Gastrocnemius medialis (tissue), 4 donors: ENCODE results near the gene AMZ2. TPM values are rescaled to one million over a fixed set of nuclear protein-coding genes. Genes with fewer than 3 reads are reported as not detected.
"Not testable (repeated sequence)": the region's sequence is repeated elsewhere in the genome, so short reads cannot be mapped to it uniquely, and the experiment has no call there.

Experiments used
- ATAC-seq, 2 donors: fragments of 150-250 bp; one replicate each; pipeline ENCODE4 v1.9.1; 2016
- DNase-seq, 2 donors: peaks; one replicate each; pipeline ENCODE4 v3.0.0-alpha.2; 2019
- H3K27ac ChIP-seq, 4 donors: fragments of 200-600 bp; sonication (generic); 1 replicate in 1 of 4; 2 replicates in 3 of 4; pipeline ENCODE4 v1.5.1; 2016 to 2018; ENCODE audit warnings: mild to moderate bottlenecking in 2 of 4, moderate library complexity in 1 of 4
- H3K27me3 ChIP-seq, 3 donors: fragments of 200-600 bp; sonication (generic) in 2 of 3; 1 replicate in 1 of 3; 2 replicates in 2 of 3; pipeline versions ENCODE4 v1.5.1 to v1.6.0; 2016 to 2019; ENCODE audit warnings: mild to moderate bottlenecking in 1 of 3, moderate library complexity in 1 of 3
- H3K36me3 ChIP-seq, 2 donors: fragments of 200-600 bp; sonication (generic) in 1 of 2; one replicate each; pipeline ENCODE4 v1.5.1; 2017 to 2018
- H3K4me1 ChIP-seq, 2 donors: fragments of 200-600 bp; sonication (generic) in 1 of 2; one replicate each; pipeline ENCODE4 v1.5.1; 2016 to 2017; ENCODE audit warnings: mild to moderate bottlenecking in 2 of 2
- H3K4me3 ChIP-seq, 4 donors: fragments of 200-600 bp; sonication (generic) in 3 of 4; 1 replicate in 1 of 4; 2 replicates in 3 of 4; pipeline ENCODE4 v1.5.1; 2016 to 2019; ENCODE audit warnings: mild to moderate bottlenecking in 2 of 4
- H3K9me3 ChIP-seq, 3 donors: fragments of 200-600 bp; sonication (generic) in 2 of 3; 1 replicate in 1 of 3; 2 replicates in 2 of 3; pipeline ENCODE4 v1.5.1; 2016 to 2019
- POLR2A ChIP-seq, 2 donors: fragments of 450-650 bp; IDR thresholded peaks; one replicate each; pipeline ENCODE4 v1.6.1; 2017; ENCODE audit warnings: antibody characterized with exemption in 2 of 2, mild to moderate bottlenecking in 2 of 2, moderate library complexity in 2 of 2
- in situ Hi-C, 4 donors: fragments of 200-750 bp; cut with MboI; loops; one replicate each; pipeline versions ENCODE4 v1.15.0 to v1.8.0; 2017; ENCODE audit warnings: low sequenced_read_pairs in 4 of 4
- intact Hi-C: fragments of 100-400 bp; cut with DNase I; formaldehyde crosslinking; loops from one replicate; pipeline ENCODE4 v1.15.1; 2023; ENCODE audit warnings: low total_unique reads
- total RNA-seq, 4 donors: library from RNA; depleted of rRNA; stranded (reverse); fragments of >200 nt; gene quantifications; one replicate each; pipeline versions ENCODE4 v1.1.0 to v1.2.3, GENCODE V29; 2016
- TF ChIP-seq, protein P1 (sequence below), 5 experiments: fragments of 450-650 bp in 3 of 5; fragments of 200-600 bp in 2 of 5; sonication (generic) in 2 of 5; IDR thresholded peaks in 4 of 5; conservative IDR thresholded peaks in 1 of 5; 1 replicate in 4 of 5; 2 replicates in 1 of 5; pipeline ENCODE4 v1.5.1; 2016 to 2019; ENCODE audit warnings: antibody characterized with exemption in 5 of 5, mild to moderate bottlenecking in 3 of 5, moderate library complexity in 3 of 5

The AMZ2 gene
- total RNA-seq, 4 donors from 2014 or later = 47.6 to 86.9 (median 61.8) TPM

- no peak for TF ChIP-seq POLR2A (IDR thresholded peaks at IDR 0.05)
- H3K4me3 ChIP-seq = no peak overlapping the region
- peaks cover 0 to 39% of the 10 kb centered on the region in 2 donors for H3K36me3 ChIP-seq
- ATAC-seq = no peak
- intact Hi-C loops = loop anchor here (5.0 kb wide), 2 partner anchors 42 to 263 kb away; partner anchors contain the start of gene PRKAR1A
- no peak for DNase-seq
- H3K4me1 ChIP-seq = peaks cover 12 to 14% of the 10 kb centered on the region in 2 donors
- no peaks in the 10 kb centered on the region for H3K27me3 ChIP-seq
- H3K9me3 ChIP-seq = no peaks in the 10 kb centered on the region
- peak overlapping the region; percentile 89 to 100 (median 98) for H3K27ac ChIP-seq
- in situ Hi-C loops = no loop called here
These were observed 1.5 kb downstream of the AMZ2 start for GRCh38 chr17:68249354-68249765.

GRCh38 chr17:68253426-68253825 lies 5.6 kb downstream of the AMZ2 start:
- H3K27ac ChIP-seq = not testable (repeated sequence)
- peaks cover 0 to 62% of the 10 kb centered on the region in 2 donors for H3K36me3 ChIP-seq

GRCh38 chr17:68255151-68255550 lies 7.3 kb downstream of the AMZ2 start:
- in situ Hi-C loops = loop anchor here in 1 of 4 donors (25.0 kb wide), 1 partner anchor 507 kb away; no protein-coding TSS in a partner anchor
- DNase-seq (no peak), ATAC-seq (no peak)
- Histone ChIP-seq H3K4me1 (peaks cover 0 to 7% of the 10 kb centered on the region in 2 donors), H3K36me3 (peaks cover 0 to 61% of the 10 kb centered on the region in 2 donors), H3K27ac (no peak overlapping the region), H3K9me3 (no peaks in the 10 kb centered on the region), H3K4me3 (no peak overlapping the region), H3K27me3 (no peaks in the 10 kb centered on the region)
- TF ChIP-seq, protein P1, sequence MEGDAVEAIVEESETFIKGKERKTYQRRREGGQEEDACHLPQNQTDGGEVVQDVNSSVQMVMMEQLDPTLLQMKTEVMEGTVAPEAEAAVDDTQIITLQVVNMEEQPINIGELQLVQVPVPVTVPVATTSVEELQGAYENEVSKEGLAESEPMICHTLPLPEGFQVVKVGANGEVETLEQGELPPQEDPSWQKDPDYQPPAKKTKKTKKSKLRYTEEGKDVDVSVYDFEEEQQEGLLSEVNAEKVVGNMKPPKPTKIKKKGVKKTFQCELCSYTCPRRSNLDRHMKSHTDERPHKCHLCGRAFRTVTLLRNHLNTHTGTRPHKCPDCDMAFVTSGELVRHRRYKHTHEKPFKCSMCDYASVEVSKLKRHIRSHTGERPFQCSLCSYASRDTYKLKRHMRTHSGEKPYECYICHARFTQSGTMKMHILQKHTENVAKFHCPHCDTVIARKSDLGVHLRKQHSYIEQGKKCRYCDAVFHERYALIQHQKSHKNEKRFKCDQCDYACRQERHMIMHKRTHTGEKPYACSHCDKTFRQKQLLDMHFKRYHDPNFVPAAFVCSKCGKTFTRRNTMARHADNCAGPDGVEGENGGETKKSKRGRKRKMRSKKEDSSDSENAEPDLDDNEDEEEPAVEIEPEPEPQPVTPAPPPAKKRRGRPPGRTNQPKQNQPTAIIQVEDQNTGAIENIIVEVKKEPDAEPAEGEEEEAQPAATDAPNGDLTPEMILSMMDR (IDR thresholded peaks at IDR 0.05 in 4 of 5, conservative IDR thresholded peaks at IDR 0.05 in 1 of 5) = no peak
- no peak for TF ChIP-seq POLR2A (IDR thresholded peaks at IDR 0.05)
- intact Hi-C loops = no loop called here

More at GRCh38 chr17:68253426-68253825, 5.6 kb downstream of the AMZ2 start:
- intact Hi-C loops, H3K9me3 ChIP-seq, H3K27me3 ChIP-seq, ATAC-seq, DNase-seq, H3K4me3 ChIP-seq: not testable (repeated sequence)
- peaks cover 7 to 13% of the 10 kb centered on the region in 2 donors for H3K4me1 ChIP-seq
- in situ Hi-C loops = loop anchor here in 1 of 4 donors (25.0 kb wide), 1 partner anchor 509 kb away; no protein-coding TSS in a partner anchor

GRCh38 chr17:68255731-68256538 lies 8.1 kb downstream of the AMZ2 start:
- peaks cover 0 to 53% of the 10 kb centered on the region in 2 donors for H3K36me3 ChIP-seq
- H3K4me1 ChIP-seq = peaks cover 0 to 7% of the 10 kb centered on the region in 2 donors
- no peak overlapping the region for H3K27ac ChIP-seq
- TF ChIP-seq POLR2A (IDR thresholded peaks at IDR 0.05) = no peak
- no peaks in the 10 kb centered on the region for H3K9me3 ChIP-seq
- intact Hi-C loops (no loop called here), in situ Hi-C loops (loop anchor here in 1 of 4 donors (25.0 kb wide), 1 partner anchor 506 kb away; no protein-coding TSS in a partner anchor)
- no peak for ATAC-seq
- H3K4me3 ChIP-seq = no peak overlapping the region
- DNase-seq = no peak
- no peaks in the 10 kb centered on the region for H3K27me3 ChIP-seq

DNA sequence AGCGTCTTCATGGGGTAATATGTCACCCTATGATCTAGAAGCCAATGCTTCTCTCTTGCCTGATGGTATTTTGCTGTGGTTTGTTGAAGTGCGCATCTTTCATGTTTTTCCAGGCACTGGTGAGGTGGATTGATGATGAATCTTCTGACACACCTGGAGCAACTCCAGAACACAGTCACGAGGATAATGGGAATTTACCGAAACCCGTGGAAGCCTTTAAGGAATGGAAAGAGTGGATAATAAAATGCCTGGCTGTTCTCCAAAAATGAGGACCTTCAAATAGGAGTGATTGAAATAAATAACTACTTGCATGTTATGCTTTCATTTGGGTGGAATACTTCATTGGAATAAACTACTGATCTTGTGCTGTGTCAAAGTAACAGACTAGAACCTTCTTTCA lies 8.9 kb downstream of the AMZ2 start:
- H3K4me3 ChIP-seq, ATAC-seq, H3K27ac ChIP-seq, H3K9me3 ChIP-seq, DNase-seq, intact Hi-C loops, H3K4me1 ChIP-seq, H3K27me3 ChIP-seq: not testable (repeated sequence)
- peaks cover 0 to 46% of the 10 kb centered on the region in 2 donors for H3K36me3 ChIP-seq
- in situ Hi-C loops = loop anchor here in 1 of 4 donors (25.0 kb wide), 1 partner anchor 506 kb away; no protein-coding TSS in a partner anchor

DNA sequence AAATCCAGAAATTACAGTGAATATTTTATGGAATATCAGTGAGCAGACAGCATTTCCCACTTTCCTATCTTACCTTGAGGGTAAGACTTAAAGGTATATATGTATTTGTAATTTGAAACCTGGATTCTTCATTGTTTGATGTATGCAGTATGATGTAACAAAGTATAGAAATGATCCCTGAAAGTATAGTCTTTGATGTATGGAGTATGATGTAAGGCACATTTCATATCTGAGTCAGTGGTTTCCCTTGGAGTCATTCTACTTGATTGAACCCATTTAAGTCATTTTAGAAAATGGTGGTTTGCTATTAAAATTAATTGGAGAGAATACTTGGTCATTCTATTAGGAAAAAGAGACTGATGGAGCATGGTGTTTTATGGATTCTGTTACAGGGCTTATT lies 10.1 kb downstream of the AMZ2 start:
- H3K27ac ChIP-seq = peak overlapping the region in 2 of 4 donors; percentile 50 to 89
- no peak for ATAC-seq
- H3K9me3 ChIP-seq = no peaks in the 10 kb centered on the region
- TF ChIP-seq POLR2A (IDR thresholded peaks at IDR 0.05) = no peak
- TF ChIP-seq, protein P1 (IDR thresholded peaks at IDR 0.05 in 4 of 5, conservative IDR thresholded peaks at IDR 0.05 in 1 of 5) = no peak
- peaks cover 0 to 7% of the 10 kb centered on the region in 2 donors for H3K4me1 ChIP-seq
- intact Hi-C loops (no loop called here), in situ Hi-C loops (loop anchor here in 1 of 4 donors (25.0 kb wide), 1 partner anchor 504 kb away; no protein-coding TSS in a partner anchor)
- H3K4me3 ChIP-seq = no peak overlapping the region
- H3K27me3 ChIP-seq = no peaks in the 10 kb centered on the region
- peaks cover 0 to 35% of the 10 kb centered on the region in 2 donors for H3K36me3 ChIP-seq
- no peak for DNase-seq
